Peyer's patch (tissue), 4 donors: ENCODE results near the gene DDX46. TPM values are rescaled to one million over a fixed set of nuclear protein-coding genes. Genes with fewer than 3 reads are reported as not detected.
A peak's percentile ranks its signal among the peaks of the same experiment; 100 is the strongest.

Source experiments
- DNase-seq, 3 donors: peaks; one replicate each; pipeline ENCODE4 v3.0.0-alpha.2; 2017 to 2019
- H3K27ac ChIP-seq, 4 donors: fragments of 200-600 bp; sonication (generic); one replicate each; pipeline ENCODE4 v1.5.1; 2016 to 2019
- H3K27me3 ChIP-seq, 2 donors: fragments of 200-600 bp; sonication (generic); one replicate each; pipeline ENCODE4 v1.5.1; 2019
- H3K36me3 ChIP-seq, 3 donors: fragments of 200-600 bp; sonication (generic); one replicate each; pipeline ENCODE4 v1.5.1; 2016 to 2019
- H3K4me1 ChIP-seq, 4 donors: fragments of 200-600 bp; sonication (generic); one replicate each; pipeline ENCODE4 v1.5.1; 2016 to 2019
- H3K4me3 ChIP-seq, 4 donors: fragments of 200-600 bp; sonication (generic); 1 replicate in 3 of 4; 2 replicates in 1 of 4; pipeline ENCODE4 v1.5.1; 2016 to 2019; ENCODE audit warnings: mild to moderate bottlenecking in 1 of 4
- H3K9me3 ChIP-seq, 4 donors: fragments of 200-600 bp; sonication (generic); one replicate each; pipeline ENCODE4 v1.5.1; 2016 to 2019; ENCODE audit warnings: mild to moderate bottlenecking in 1 of 4
- POLR2A ChIP-seq, 2 donors: fragments of 450-650 bp; IDR thresholded peaks; one replicate each; pipeline ENCODE4 v1.5.1; 2017; ENCODE audit warnings: antibody characterized with exemption in 2 of 2, mild to moderate bottlenecking in 2 of 2, moderate library complexity in 2 of 2
- total RNA-seq, 4 donors: library from RNA; depleted of rRNA; stranded (reverse); fragments of >200 nt; gene quantifications; one replicate each; pipeline ENCODE4 v1.1.0, GENCODE V29; 2016
- TF ChIP-seq, protein P1 (sequence below), 6 experiments: fragments of 450-650 bp in 4 of 6; fragments of 200-600 bp in 2 of 6; sonication (generic) in 1 of 6; IDR thresholded peaks; one replicate each; pipeline ENCODE4 v1.5.1; 2017 to 2019; ENCODE audit warnings: antibody characterized with exemption in 6 of 6, mild to moderate bottlenecking in 3 of 6, moderate library complexity in 1 of 6

DDX46 gene
- total RNA-seq, 4 donors from 2014 or later, result 27.0 to 59.4 (median 41.8) TPM

DNA sequence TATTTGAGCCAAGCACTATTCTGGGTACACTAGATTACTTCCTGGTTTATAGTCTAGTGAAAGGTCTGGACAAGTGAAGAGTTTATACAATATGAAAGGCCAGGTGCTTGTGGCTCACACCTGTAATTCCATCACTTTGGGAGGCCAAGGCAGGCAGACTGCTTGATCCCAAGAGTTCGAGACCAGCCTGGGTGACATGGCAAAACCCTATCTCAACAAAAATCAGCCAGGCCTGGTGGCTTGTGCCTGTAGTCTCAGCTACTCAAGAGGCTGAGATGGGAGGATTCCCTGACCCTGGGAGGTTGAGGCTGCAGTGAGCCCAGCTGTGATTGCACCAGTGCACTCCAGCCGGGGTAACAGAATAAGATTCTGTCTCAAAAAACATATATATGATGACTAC, 106.1 kb downstream of the DDX46 start:
- TF ChIP-seq, protein P1, sequence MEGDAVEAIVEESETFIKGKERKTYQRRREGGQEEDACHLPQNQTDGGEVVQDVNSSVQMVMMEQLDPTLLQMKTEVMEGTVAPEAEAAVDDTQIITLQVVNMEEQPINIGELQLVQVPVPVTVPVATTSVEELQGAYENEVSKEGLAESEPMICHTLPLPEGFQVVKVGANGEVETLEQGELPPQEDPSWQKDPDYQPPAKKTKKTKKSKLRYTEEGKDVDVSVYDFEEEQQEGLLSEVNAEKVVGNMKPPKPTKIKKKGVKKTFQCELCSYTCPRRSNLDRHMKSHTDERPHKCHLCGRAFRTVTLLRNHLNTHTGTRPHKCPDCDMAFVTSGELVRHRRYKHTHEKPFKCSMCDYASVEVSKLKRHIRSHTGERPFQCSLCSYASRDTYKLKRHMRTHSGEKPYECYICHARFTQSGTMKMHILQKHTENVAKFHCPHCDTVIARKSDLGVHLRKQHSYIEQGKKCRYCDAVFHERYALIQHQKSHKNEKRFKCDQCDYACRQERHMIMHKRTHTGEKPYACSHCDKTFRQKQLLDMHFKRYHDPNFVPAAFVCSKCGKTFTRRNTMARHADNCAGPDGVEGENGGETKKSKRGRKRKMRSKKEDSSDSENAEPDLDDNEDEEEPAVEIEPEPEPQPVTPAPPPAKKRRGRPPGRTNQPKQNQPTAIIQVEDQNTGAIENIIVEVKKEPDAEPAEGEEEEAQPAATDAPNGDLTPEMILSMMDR (IDR thresholded peaks at IDR 0.05), result no peak
- TF ChIP-seq POLR2A (IDR thresholded peaks at IDR 0.05), result no peak
- no peaks in the 10 kb centered on the region for H3K9me3 ChIP-seq
- no peaks in the 10 kb centered on the region for H3K4me1 ChIP-seq
- no peak for DNase-seq
- H3K36me3 ChIP-seq, result peaks cover 0 to 12% (median 0%) of the 10 kb centered on the region in 3 donors
- no peak overlapping the region for H3K4me3 ChIP-seq
- H3K27ac ChIP-seq, result no peak overlapping the region
- no peaks in the 10 kb centered on the region for H3K27me3 ChIP-seq

DNA sequence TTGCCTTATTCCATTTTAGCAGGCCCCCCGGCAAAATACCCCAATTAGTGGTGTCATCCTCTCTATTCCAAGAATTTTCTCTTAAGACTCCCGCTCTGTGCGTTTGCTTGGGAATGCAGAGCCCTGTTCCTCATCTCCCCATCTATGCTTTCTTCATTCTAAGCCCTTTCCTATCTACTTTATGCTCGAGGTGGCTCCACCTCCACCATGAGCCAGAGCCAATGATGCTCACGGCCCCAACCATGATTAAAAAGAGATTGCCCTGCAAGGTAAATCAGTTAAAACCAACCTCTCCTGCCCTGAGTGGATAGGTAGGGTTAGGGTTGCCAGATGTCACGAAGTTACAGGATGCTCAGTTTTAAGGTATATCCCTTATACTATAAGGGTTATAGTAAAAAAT, 114.9 kb downstream of the DDX46 start:
- Histone ChIP-seq H3K9me3 (no peaks in the 10 kb centered on the region), H3K4me1 (peaks cover 0 to 21% (median 7%) of the 10 kb centered on the region in 4 donors), H3K4me3 (peak overlapping the region in 3 of 4 donors; percentile 84 to 94 (median 87)), H3K27me3 (no peaks in the 10 kb centered on the region), H3K27ac (peak overlapping the region; percentile 87 to 94 (median 92)), H3K36me3 (no peaks in the 10 kb centered on the region)
- TF ChIP-seq, protein P1 (IDR thresholded peaks at IDR 0.05), result no peak
- no peak for TF ChIP-seq POLR2A (IDR thresholded peaks at IDR 0.05)
- DNase-seq, result no peak

DNA sequence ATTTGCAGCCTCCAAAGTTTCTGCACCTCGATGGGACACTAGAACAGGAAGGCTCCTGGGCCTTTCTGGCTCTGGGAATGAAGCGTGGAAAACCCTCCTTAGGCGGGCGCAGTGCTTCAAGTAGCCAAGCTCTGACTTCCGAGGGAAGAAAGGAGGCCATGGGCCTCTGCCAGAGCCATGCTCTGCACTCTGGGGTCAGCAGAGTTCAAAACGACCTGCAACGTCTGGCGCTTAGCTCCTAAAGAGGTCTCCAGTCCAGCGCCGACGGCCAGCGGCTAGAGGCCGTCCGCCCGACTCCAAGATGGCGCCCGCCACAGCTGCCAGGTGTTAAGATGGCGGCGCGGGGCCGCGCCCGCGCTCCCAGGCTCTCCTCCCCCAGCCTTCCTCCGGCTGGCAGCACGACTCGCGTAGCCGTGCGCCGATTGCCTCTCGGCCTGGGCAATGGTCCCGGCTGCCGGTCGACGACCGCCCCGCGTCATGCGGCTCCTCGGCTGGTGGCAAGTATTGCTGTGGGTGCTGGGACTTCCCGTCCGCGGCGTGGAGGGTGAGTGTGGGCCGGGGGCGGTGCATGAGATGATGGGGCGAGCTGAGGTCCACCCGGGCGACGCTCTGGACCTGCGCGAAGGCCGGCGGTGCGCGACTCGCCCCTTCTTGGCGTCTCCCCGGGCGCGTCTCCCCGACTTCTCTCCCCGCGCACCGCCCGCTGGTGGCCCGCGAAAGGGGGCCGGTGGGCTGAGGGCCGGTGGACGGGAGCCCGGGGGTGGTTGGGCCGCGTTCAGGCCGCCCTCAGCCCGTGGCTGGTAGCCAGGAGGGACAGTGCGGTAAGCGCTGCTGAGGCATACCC, 115.6 kb downstream of the DDX46 start, which contains the start of gene TXNDC15:
Gene TXNDC15 (plus strand): TSS at position 385 of the 844 bp plus-strand sequence. CDS start 57 bp downstream, at position 442.
- TF ChIP-seq, protein P1 (IDR thresholded peaks at IDR 0.05), result no peak
- TF ChIP-seq POLR2A (IDR thresholded peaks at IDR 0.05), result peak; percentile 53 to 60
- no peaks in the 10 kb centered on the region for H3K9me3 ChIP-seq
- peak within 1 kb of the TSS; percentile 84 to 94 (median 88) for H3K4me3 ChIP-seq
- H3K36me3 ChIP-seq, result no peaks in the 10 kb centered on the region
- H3K4me1 ChIP-seq, result peaks cover 0 to 23% (median 7%) of the 10 kb centered on the region in 4 donors
- peak within 1 kb of the TSS; percentile 87 to 94 (median 92) for H3K27ac ChIP-seq
- no peaks in the 10 kb centered on the region for H3K27me3 ChIP-seq
- DNase-seq, result peak; percentile 83 to 93 (median 91)

DNA sequence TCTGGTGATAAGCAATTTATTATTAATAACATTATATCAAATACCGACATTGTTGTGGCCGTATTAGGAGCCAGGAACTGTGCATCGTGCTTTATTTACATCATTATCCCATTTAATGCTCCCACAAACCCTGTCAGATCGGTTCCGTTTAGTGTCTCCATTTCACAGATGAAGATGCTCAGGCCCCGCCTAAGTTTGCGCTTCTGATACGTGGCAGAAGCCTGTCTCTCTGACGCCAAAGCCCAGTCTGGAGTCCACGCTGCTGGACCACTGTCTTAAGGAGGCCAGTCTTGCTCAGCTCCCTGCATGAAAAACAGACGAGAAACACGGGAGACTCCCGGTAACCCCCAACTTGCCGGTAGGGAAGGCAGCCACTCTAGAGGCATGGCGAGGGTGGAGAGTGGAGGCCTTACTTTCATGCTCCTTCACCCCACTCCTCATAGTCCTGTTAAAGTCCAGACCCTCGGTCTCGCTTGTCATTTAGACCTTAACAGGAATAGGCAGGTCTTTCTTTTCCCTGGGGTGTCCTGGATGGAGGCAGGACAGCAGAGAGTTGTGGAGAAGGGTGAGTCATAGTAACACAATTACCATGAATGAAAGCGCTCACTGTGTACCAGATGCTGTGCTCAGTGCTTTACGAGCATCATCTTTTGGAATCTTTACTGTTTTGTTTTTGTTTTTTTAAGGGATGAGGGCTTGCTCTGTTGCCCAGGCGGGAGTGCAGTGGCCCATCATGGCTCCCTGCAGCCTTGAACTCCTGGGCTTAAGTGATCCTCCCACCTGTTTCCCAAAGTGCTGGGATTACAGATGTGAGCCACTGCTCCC, 116.5 kb downstream of the DDX46 start:
- H3K27ac ChIP-seq, result peak overlapping the region; percentile 87 to 94 (median 92)
- no peaks in the 10 kb centered on the region for H3K9me3 ChIP-seq
- TF ChIP-seq, protein P1 (IDR thresholded peaks at IDR 0.05), result no peak
- TF ChIP-seq POLR2A (IDR thresholded peaks at IDR 0.05), result no peak
- H3K27me3 ChIP-seq, result no peaks in the 10 kb centered on the region
- H3K4me1 ChIP-seq, result peaks cover 0 to 23% (median 7%) of the 10 kb centered on the region in 4 donors
- H3K4me3 ChIP-seq, result peak overlapping the region; percentile 84 to 94 (median 88)
- H3K36me3 ChIP-seq, result no peaks in the 10 kb centered on the region
- peak; percentile 46 to 75 (median 59) for DNase-seq

DNA sequence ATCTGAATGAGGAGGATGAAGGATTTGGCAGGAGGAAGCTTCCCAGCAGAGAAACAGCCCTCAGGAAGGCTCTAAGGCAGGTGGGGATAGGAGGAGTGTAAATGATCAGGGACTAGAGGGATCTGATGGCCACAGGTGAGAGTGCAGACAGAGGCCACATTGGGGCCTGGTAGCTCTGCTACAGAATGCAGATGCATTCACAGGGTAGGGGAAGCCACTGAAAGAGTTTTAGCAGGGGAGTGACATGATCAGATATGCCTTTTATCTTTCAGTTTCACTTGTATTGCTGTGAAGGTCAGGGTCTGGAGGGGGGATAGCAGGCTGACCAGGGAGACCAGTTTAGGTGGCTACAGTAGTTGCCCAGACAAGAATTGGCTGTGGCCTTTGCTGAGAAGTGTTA, 118.6 kb downstream of the DDX46 start:
- no peaks in the 10 kb centered on the region for H3K9me3 ChIP-seq
- no peak overlapping the region for H3K4me3 ChIP-seq
- H3K27ac ChIP-seq, result no peak overlapping the region
- H3K27me3 ChIP-seq, result no peaks in the 10 kb centered on the region
- no peak for DNase-seq
- no peaks in the 10 kb centered on the region for H3K36me3 ChIP-seq
- H3K4me1 ChIP-seq, result peaks cover 0 to 23% (median 7%) of the 10 kb centered on the region in 4 donors
- TF ChIP-seq, protein P1 (IDR thresholded peaks at IDR 0.05), result no peak
- no peak for TF ChIP-seq POLR2A (IDR thresholded peaks at IDR 0.05)
